Large intestine (tissue), 3 donors: ENCODE results near the gene CTNNA2. TPM values are rescaled to one million over a fixed set of nuclear protein-coding genes. Genes with fewer than 3 reads are reported as not detected.

ENCODE experiments used
- DNase-seq, 2 donors: peaks; one replicate each; pipeline versions ENCODE4 v3.0.0 to v3.0.0-alpha.2; 2013
- H3K27ac ChIP-seq: one replicate; pipeline ENCODE4 v1.5.1; 2013; ENCODE audit warnings: low read length
- H3K27me3 ChIP-seq: 2 replicates; pipeline ENCODE4 v1.6.1; 2013; ENCODE audit warnings: low read length; ENCODE audit not compliant: control insufficient read depth, insufficient read depth
- H3K36me3 ChIP-seq: 2 replicates; pipeline ENCODE4 v1.6.1; 2013; ENCODE audit warnings: low read length; ENCODE audit not compliant: control insufficient read depth, insufficient read depth
- H3K4me1 ChIP-seq: one replicate; pipeline ENCODE4 v1.6.1; 2013; ENCODE audit warnings: low read length; ENCODE audit not compliant: control insufficient read depth, insufficient read depth
- H3K4me3 ChIP-seq: one replicate; pipeline ENCODE4 v1.5.1; 2013; ENCODE audit warnings: low read length
- H3K9me3 ChIP-seq: one replicate; pipeline ENCODE4 v1.6.1; 2013; ENCODE audit warnings: mild to moderate bottlenecking, low read depth, low read length, moderate library complexity; ENCODE audit not compliant: control insufficient read depth
- WGBS: methylation state at CpG from one replicate; pipeline ENCODE4 v1.1.5; 2013; ENCODE audit warnings: low lambda C conversion rate; ENCODE audit not compliant: insufficient coverage; 5-methylcytosine and 5-hydroxymethylcytosine counted together
- polyA plus RNA-seq: library from polyadenylated mRNA; unstranded; fragments of 120-200 nt; gene quantifications from one replicate; pipeline ENCODE4 v1.2.1, GENCODE V29; 2013

The CTNNA2 gene
- polyA plus RNA-seq, 1 donor: 7.5 TPM

DNA sequence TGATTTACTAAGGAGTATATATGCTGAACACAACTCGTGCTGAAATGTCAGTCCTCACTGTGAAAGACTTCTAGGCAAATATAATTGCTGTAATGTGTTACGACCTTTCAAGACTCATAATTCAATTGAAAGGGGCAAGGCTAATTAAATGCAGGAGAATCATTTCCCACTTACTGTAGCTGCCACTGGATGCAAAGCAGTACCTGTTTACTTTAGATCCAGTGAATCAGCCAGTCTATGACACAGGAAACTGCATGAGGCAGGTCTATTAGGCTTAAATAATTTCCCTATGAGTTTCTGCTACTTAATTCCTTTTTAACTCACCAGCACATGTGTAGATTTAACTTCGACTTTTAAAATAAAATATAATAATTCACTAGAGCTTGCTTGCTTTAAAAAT is 125.6 kb downstream of the CTNNA2 start:
- DNase-seq: no peak
- H3K36me3 ChIP-seq: no peaks in the 10 kb centered on the region
- no peak overlapping the region for H3K4me3 ChIP-seq
- H3K27ac ChIP-seq: no peak overlapping the region
- no peaks in the 10 kb centered on the region for H3K4me1 ChIP-seq
- WGBS: 80% methylated on average over 1 of the region's 3 CpGs
- H3K9me3 ChIP-seq: no peaks in the 10 kb centered on the region
- H3K27me3 ChIP-seq: no peaks in the 10 kb centered on the region

DNA sequence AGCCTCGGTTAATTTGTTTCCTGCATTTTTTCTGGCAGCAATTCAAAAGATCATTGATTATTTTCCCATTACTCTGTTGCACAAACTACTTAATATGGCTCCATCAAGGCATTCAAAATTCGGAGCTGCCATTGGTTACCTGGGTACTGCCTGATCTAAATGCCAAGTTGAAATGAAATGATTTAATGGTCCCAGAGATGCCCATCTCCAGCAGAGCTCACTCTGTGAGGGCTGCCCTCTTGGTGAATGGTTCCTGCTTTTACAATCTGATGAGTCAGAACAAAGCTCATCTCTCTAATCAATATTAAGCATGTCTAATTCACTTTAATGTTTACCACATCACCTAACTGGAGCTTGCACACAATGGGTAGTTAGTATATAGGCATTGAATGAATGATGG is 126.1 kb downstream of the CTNNA2 start:
- Histone ChIP-seq H3K9me3 (no peaks in the 10 kb centered on the region), H3K27ac (no peak overlapping the region), H3K4me3 (no peak overlapping the region), H3K4me1 (no peaks in the 10 kb centered on the region), H3K36me3 (no peaks in the 10 kb centered on the region), H3K27me3 (no peaks in the 10 kb centered on the region)
- DNase-seq: no peak
- 100% methylated on average over 2 of the region's 2 CpGs for WGBS

DNA sequence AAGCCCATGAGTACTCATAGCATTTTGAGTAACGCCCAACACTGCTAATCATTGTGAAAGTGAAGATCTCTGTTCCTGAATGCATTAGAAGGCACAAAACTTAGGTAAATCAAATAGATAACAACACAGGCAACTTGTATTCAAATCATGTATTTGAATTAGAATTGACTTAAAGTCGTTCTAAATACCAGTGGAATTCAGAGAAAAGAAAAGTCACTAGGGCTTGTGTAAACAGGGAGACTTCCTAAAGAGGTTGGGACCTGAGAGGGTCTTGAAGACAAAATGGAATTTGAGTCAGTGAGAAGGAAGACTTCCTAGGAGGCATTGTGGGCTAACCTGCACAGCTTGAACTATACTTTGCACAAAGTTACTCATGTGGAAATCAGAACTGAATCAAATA is 127.2 kb downstream of the CTNNA2 start:
- no peaks in the 10 kb centered on the region for H3K27me3 ChIP-seq
- 70% methylated on average over 2 of the region's 2 CpGs for WGBS
- H3K9me3 ChIP-seq: no peaks in the 10 kb centered on the region
- H3K27ac ChIP-seq: no peak overlapping the region
- no peak for DNase-seq
- H3K36me3 ChIP-seq: no peaks in the 10 kb centered on the region
- H3K4me1 ChIP-seq: no peaks in the 10 kb centered on the region
- H3K4me3 ChIP-seq: no peak overlapping the region

DNA sequence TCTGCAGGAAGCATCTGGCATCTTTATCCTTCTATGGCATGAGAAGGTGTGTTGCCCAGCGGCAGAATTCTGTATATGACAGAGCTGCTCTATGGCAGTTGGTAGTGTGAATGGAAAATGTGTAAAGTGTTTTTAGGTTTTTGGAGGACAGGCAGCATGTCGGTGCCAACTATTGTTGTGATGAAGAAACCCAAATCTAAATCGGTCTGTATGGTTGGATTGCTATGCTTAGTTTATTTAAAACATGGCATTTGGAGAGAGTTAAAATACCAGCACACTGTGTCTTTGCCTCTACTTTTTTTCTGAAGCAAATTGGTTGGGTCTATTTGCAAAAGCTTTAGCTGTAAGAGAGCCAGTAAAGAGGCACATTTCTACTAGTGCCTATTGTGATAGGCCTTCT is 136.7 kb downstream of the CTNNA2 start:
- H3K9me3 ChIP-seq: no peaks in the 10 kb centered on the region
- H3K36me3 ChIP-seq: no peaks in the 10 kb centered on the region
- no peak overlapping the region for H3K27ac ChIP-seq
- H3K4me1 ChIP-seq: no peaks in the 10 kb centered on the region
- no peaks in the 10 kb centered on the region for H3K27me3 ChIP-seq
- H3K4me3 ChIP-seq: no peak overlapping the region
- DNase-seq: no peak
- no CpG with 5 or more reads among the region's 3 CpGs for WGBS

DNA sequence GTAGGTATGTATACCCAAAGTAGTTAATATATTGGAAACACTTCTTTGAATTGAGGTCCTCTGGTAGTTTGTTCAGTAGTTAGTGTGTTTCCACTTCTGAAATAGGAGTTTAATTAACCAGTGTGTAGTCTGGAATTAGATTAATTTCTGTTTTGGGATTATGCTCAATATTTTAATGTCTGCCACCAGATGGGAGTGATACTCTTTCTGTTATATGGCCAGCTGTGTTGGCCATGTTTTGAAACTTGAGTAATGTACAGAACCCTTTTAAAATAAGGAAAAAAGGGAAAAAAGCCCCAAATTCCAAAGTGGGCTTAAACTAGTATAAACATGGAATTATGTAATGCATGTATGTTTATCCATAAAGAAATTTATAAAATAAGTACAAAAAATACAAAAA is 147.7 kb downstream of the CTNNA2 start:
- H3K4me1 ChIP-seq: no peaks in the 10 kb centered on the region
- H3K9me3 ChIP-seq: no peaks in the 10 kb centered on the region
- no peak overlapping the region for H3K4me3 ChIP-seq
- H3K27me3 ChIP-seq: no peaks in the 10 kb centered on the region
- H3K27ac ChIP-seq: no peak overlapping the region
- DNase-seq: no peak
- no peaks in the 10 kb centered on the region for H3K36me3 ChIP-seq

DNA sequence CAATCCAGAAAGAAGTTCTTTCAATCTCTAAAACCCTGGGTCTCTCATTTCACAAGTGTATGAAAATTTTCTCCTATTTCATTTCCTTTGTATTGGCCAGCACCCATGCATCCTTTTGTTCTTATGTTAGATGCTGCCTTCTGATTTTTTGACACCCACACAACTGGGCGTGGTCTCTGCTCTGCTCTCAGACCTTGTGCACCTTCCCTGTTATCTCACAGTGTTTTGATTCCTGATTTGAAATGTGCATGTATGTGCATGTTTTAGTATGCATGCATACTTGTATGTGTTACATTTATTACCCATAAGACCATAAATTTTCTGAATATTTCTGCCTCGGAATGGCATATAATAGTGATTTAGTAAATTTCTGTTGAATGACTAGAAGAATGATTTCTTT is 152.2 kb downstream of the CTNNA2 start:
- H3K9me3 ChIP-seq: no peaks in the 10 kb centered on the region
- no peak overlapping the region for H3K27ac ChIP-seq
- DNase-seq: no peak
- WGBS: no CpG with 5 or more reads among the region's 2 CpGs
- H3K4me3 ChIP-seq: no peak overlapping the region
- H3K27me3 ChIP-seq: no peaks in the 10 kb centered on the region
- H3K36me3 ChIP-seq: no peaks in the 10 kb centered on the region
- H3K4me1 ChIP-seq: no peaks in the 10 kb centered on the region

DNA sequence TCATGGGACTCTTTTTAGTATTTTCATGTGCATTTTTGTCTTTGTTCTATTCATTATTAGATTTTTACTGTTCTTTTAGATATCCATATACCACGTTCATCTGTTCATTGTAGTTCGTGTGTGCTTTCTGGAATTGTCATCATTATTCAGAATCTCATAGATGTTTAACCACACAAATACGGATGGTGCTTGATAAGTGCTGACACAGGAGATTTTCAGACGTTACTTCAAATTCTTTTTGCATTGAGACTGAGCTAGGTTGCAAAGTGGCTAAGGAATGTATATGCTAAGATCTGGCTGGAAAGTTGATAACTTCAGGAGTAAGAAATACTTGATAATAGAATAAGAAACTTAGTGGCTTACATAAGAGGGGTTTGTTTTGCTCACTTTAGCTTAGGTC is 153.6 kb downstream of the CTNNA2 start:
- Histone ChIP-seq H3K36me3 (no peaks in the 10 kb centered on the region), H3K9me3 (no peaks in the 10 kb centered on the region), H3K4me3 (no peak overlapping the region), H3K4me1 (no peaks in the 10 kb centered on the region), H3K27ac (no peak overlapping the region), H3K27me3 (no peaks in the 10 kb centered on the region)
- no peak for DNase-seq
- 83% methylated on average over 2 of the region's 4 CpGs for WGBS

DNA sequence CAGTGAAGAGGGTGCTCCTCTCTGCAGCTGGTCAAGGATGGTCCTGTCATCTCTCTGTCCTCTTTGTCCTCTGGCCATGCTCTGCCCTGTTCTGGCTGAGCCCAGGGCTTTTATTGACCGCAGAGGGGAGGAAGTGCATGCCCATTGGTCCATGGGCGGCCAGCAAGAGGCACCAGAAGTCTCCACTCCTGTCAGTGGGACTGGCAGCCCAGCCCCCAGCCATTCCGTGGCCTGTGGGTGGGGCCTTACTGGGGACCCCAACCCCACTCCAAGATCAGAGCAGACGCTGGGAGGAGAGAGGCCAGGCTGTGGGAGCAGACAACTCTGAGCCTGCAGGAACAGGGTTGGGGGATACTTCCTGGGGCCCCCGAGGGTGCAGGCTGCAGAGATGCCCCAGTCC is 156.9 kb downstream of the CTNNA2 start:
- WGBS: no CpG with 5 or more reads among the region's 5 CpGs
- Histone ChIP-seq H3K9me3 (no peaks in the 10 kb centered on the region), H3K27me3 (no peaks in the 10 kb centered on the region), H3K27ac (no peak overlapping the region), H3K36me3 (no peaks in the 10 kb centered on the region), H3K4me1 (no peaks in the 10 kb centered on the region), H3K4me3 (no peak overlapping the region)
- no peak for DNase-seq

DNA sequence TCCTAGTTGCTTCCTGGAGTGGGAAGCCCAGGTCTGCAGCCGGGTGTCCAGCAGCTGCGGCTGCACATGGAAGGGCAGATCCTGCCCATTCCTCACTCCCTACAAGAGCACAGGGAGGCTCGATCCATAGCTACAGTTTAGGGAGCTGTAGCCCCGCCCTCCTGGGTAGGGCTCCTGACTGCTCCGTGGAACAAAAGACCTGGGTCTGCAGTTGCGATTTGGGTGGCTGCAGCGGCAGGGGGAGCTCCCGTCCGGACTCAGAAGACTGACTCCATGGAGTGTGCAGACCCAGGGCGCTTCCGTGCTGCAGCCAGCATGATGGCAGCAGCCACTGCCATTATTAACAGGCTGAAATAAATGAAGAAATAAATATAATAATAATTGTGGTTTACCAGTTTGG is 157.3 kb downstream of the CTNNA2 start:
- H3K36me3 ChIP-seq: no peaks in the 10 kb centered on the region
- H3K27ac ChIP-seq: no peak overlapping the region
- no peak overlapping the region for H3K4me3 ChIP-seq
- H3K4me1 ChIP-seq: no peaks in the 10 kb centered on the region
- H3K9me3 ChIP-seq: no peaks in the 10 kb centered on the region
- DNase-seq: no peak
- H3K27me3 ChIP-seq: no peaks in the 10 kb centered on the region
- no CpG with 5 or more reads among the region's 11 CpGs for WGBS

DNA sequence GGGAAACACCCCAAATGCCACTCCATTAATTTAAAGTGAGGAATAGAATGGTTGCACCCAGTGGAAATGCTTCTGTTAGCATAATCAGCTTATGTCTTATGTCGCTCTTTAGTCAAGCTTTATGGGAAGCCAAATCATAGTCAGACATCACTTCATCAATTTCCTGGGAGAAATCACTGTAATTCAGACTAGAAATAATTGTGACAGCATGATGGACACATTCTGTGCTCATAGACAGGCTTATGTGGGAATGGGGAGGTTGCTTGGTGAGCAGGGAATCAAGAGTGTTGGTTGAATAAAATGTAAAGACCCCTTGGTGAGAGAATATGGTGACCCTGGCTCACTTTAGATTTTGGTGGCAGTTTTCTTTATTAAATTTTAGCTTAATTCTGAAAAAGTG is 174.0 kb downstream of the CTNNA2 start:
- H3K36me3 ChIP-seq: no peaks in the 10 kb centered on the region
- no peaks in the 10 kb centered on the region for H3K27me3 ChIP-seq
- no CpG with 5 or more reads among the region's 1 CpG for WGBS
- H3K27ac ChIP-seq: no peak overlapping the region
- no peaks in the 10 kb centered on the region for H3K4me1 ChIP-seq
- no peak for DNase-seq
- H3K4me3 ChIP-seq: no peak overlapping the region
- H3K9me3 ChIP-seq: no peaks in the 10 kb centered on the region

DNA sequence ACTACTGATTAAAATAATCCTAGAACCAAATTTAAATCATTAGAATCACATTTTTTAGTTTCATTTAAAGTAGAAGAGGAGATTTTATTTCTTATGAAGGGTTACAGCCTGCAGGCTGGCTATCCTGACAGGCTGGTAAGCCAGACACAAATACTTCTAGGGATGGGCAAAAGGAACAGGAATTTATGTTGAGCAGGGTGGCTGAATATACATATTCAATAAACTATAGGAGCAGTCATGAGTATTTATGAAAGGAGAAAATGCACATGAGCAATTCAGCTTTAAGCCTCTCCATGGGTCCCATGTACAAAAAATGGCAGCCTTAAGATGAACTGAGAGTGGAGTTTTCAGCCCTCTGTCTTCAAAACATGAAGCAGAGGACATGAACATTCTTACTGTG is 182.4 kb downstream of the CTNNA2 start:
- no peak for DNase-seq
- Histone ChIP-seq H3K4me3 (no peak overlapping the region), H3K27me3 (no peaks in the 10 kb centered on the region), H3K4me1 (no peaks in the 10 kb centered on the region), H3K36me3 (no peaks in the 10 kb centered on the region), H3K27ac (no peak overlapping the region), H3K9me3 (no peaks in the 10 kb centered on the region)
